Measurements from ENCODE around the gene SLC13A3.

SLC13A3 gene

DNA sequence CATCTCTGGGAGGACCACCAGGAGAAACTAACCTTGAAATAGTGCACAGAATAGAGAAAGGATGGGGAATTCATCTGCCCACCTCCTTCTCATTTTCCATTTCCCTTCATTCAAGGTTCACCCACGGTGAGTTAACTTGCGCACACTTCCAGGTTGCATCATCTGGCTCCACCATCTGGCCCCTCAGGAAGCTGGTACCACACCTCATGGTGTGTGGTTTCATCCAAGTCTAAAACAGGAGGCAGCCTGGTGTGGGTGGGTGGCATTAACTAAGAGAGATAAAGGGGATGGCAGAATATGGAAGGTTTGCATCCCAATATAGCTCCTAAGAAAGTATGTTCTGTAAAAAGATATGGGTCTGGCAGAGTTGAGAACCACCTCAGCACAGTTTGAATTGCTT lies 141.7 kb downstream of the SLC13A3 start:
- no peak for TF ChIP-seq EZH2phosphoT487 (conservative IDR thresholded peaks at IDR 0.05; ENCODE audit: low read length)
- TF ChIP-seq, protein P1, sequence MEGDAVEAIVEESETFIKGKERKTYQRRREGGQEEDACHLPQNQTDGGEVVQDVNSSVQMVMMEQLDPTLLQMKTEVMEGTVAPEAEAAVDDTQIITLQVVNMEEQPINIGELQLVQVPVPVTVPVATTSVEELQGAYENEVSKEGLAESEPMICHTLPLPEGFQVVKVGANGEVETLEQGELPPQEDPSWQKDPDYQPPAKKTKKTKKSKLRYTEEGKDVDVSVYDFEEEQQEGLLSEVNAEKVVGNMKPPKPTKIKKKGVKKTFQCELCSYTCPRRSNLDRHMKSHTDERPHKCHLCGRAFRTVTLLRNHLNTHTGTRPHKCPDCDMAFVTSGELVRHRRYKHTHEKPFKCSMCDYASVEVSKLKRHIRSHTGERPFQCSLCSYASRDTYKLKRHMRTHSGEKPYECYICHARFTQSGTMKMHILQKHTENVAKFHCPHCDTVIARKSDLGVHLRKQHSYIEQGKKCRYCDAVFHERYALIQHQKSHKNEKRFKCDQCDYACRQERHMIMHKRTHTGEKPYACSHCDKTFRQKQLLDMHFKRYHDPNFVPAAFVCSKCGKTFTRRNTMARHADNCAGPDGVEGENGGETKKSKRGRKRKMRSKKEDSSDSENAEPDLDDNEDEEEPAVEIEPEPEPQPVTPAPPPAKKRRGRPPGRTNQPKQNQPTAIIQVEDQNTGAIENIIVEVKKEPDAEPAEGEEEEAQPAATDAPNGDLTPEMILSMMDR (IDR thresholded peaks at IDR 0.05; ENCODE audit: insufficient read depth, low read length, poor library complexity, severe bottlenecking): no peak
- H3K4me3 ChIP-seq (ENCODE audit: insufficient read depth, low read length, poor library complexity, severe bottlenecking): no peak overlapping the region
- H3K36me3 ChIP-seq (ENCODE audit: low read length): no peaks in the 10 kb centered on the region
- no peak overlapping the region for H3K27ac ChIP-seq (ENCODE audit: low read depth, low read length)
- no peaks in the 10 kb centered on the region for H3K79me2 ChIP-seq (ENCODE audit: insufficient read depth, low read length)
- no peaks in the 10 kb centered on the region for H3K9me3 ChIP-seq (ENCODE audit: insufficient read depth, low read length)
- no peaks in the 10 kb centered on the region for H4K20me1 ChIP-seq (ENCODE audit: low read depth, low read length)
- H3F3A ChIP-seq (ENCODE audit: insufficient read depth): no peaks in the 10 kb centered on the region
- H3K9ac ChIP-seq (ENCODE audit: low read length): no peak overlapping the region
- H3K9me2 ChIP-seq (replicated peaks; ENCODE audit: insufficient read depth, low read length): no peaks in the 10 kb centered on the region
- H2AFZ ChIP-seq (ENCODE audit: low read depth, low read length, severe bottlenecking): no peak overlapping the region
- H3K27me3 ChIP-seq (ENCODE audit: low read length): no peaks in the 10 kb centered on the region
- H3K4me2 ChIP-seq (ENCODE audit: low read depth, low read length, poor library complexity, severe bottlenecking): no peak overlapping the region
